ENCODE measurements around the gene NPM3.
A peak's percentile ranks its signal among the peaks of the same experiment; 100 is the strongest.

Gene NPM3, protein sequence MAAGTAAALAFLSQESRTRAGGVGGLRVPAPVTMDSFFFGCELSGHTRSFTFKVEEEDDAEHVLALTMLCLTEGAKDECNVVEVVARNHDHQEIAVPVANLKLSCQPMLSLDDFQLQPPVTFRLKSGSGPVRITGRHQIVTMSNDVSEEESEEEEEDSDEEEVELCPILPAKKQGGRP

DNA sequence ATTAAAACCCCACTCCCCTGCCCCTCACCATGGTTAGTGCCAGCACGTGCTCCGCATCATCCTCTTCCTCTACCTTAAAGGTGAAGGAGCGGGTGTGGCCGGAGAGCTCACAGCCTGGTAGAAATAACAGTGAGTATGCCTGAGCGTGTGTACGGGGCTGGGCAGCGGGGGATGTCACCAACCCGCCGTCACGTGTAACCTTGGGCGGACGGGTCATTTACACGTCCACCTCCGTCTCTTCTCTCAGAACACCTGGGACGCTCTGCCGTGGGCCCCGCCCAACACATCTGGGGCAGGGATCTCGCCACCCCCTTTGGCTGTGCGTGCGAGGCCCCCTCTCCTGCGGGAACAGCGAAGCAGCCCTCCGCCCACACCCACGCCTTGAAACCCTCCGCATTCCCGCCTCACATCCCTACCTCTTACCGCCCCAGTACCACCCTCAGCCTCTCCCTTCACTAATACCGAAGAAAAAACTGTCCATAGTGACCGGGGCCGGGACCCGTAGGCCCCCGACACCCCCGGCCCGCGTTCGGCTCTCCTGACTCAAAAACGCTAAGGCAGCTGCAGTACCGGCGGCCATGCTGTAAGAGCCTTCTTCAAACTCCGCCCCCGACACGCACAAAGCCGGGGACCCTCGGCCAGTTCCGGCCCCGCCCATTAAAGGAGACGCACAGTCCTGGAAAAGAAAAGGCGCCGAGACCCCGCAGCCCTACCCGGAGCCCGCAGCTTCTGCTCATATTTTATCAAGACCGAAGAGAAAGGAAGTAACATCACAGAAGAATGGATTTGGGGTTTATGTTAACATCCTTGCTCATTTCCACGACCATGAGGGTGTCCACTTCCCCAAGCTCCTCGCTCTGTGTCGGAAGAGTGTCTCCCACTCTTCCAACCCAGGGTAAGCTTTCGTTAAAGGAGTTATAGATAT lies at the start of gene NPM3:
NPM3 (minus strand) TSS at position 636 of the 925 bp plus-strand sequence; CDS start at position 580, 56 bp downstream.
- peak; percentile 62 to 76 (median 74) for DNase-seq

DNA sequence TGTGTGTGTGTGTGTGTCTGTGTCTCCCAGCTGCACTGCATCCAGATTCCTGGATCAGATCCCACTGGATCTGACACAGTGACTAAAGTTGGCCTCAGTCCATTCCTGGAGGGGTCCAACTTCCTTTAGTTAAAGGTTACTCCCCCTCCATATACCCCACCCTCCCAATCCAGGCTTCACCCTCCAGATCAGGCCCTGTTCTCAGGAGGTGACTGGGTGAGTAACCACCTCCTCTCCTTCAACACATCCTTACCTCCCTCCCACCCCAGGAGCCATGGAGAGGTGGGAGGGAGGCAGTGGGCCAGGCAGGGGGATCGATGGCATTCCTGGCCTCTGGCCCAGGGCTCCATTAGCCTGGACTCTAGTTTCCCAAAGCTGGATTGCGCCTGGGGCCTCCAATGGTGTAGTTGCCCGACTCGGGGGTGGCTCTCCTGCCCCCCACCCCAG lies 49.1 kb upstream of the NPM3 start:
- no peak for DNase-seq

DNA sequence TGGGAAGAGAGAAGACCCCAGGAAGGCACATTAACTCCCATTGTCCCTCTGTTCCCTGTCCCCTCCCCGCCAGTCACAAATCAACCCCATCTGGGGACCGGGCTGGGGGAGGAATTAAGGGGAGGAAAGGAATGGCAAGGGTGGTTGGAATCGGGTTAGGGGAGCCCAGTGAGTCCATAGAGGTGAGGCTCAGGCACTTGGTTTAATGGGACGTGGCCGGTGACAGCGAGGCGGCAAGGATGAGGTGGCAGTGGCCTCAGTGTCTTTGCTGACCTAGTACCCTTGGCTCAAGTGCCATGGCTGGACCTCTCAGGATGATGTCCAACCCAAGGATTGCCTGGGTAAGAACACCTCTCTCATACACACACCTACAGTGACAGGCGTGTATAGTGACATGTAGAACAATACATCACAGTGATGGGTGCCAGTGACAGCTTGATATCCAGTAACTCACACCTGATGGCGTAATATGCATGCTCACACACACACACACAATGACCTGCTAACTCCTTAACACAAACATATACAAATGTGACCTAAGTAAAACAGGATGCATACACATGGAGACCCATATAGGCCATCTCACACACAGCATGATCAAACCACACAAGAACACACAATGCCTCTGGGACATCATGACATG lies 48.0 kb upstream of the NPM3 start:
- no peak for DNase-seq

DNA sequence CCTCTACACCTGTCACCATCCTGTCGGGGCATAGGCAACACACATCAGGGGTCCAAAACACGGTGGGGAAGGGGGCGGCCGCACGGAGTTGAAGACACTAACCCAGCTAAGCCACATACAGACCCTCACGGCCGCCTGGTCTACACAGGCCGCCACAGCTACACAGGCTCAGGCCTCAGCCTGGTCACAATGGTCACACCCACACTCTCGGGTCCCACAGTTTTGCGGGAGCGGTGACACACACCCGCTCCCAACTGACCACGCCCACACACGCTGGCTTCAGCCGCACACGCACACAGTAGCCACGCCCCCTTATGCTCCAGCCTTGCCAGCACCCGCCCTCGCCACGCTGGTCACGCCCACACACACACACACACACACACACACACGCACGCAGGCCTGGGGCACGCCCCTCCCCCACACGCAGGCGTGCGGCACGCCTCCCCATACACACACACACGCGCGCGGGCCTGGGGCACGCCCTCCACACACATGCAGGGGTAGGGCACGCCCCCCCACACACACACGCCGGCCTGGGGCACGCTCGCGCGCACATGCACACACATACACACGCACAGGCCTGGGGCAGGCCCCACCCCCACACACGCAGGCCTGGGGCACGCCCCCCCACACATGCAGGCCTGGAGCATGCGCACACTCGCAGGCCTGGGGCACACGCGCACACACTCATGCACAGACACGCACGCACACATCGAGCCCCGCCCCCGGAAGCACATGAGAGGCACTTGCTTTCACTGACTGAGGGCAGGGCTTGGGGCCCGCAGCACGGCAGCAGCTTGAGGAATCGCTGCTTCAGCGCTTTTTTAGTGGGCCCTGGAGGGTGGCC lies 47.3 kb upstream of the NPM3 start:
- peak; percentile 96 to 99 (median 99) for DNase-seq

DNA sequence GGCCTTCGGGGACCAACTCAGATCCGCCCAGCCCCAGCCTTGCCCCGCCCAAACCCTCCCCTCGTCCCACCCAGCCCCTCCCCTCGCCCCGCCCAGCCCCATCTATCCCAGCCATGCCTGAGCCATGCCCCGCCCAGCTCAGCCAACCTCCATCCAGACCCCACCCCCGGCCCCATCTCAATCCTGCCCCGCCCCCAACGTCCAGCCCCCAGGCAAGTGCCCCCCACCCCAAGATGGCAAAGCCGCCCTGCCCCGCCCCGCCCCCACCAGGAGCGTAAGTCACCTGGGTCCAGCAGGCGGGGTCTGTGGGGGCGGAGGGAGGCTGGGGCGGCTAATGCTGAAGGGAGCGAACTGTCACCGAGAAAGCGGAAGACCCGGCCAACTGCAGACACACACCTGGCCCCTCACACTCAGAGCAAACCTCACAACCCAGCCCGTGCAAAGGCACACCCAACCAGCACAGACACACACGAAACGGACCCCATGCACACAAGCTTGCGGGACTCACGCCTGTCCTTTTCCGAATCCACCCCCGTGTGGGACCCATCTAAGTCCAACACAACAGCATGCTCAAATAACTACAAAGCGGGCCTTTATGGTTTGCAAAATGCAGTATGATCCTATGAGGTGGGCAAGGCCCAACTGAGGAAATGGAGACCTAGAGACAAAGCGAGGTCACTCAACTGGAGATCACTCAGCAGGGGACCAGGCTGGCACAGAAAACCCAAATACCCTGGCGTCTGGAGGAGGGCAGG lies 46.5 kb upstream of the NPM3 start:
- peak; percentile 67 to 79 (median 71) for DNase-seq

DNA sequence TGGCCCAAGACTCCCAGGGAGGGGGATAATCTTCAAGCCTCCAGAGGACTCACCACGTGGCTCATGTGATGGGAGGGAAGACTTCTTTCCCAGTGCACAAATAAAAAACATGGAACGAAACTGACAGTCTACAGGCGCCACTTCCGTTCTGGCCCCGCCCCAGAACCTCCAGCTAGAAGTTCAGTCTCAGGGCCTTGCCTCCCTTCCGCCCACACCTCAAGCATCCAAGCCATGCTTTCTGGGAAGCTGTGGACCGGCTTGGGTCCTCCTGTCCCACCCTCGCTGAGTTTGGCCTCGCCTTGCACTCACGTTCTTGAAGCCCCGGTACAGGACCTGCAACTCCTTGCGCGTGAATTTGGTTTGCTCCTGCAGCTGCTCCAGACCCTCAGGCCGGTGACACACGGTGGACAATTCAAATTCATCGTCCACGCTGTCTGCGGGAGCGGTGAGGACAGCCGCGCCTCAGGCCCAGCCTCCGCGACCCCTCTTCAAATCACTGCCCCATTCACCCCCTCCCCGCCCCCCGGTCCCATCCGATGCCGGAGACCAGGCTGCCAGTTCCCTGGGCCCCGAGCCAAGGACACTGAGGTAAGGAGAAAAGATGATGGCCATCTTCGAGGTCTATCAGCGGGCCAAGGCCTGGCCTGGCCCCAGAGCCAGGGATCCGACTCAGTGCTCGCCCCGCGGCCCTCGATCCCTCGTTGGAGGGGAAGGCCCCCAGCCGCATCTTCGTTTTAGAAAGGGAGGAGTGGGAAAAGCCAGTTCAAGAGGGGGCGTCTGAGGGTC lies 45.7 kb upstream of the NPM3 start:
- DNase-seq = no peak

DNA sequence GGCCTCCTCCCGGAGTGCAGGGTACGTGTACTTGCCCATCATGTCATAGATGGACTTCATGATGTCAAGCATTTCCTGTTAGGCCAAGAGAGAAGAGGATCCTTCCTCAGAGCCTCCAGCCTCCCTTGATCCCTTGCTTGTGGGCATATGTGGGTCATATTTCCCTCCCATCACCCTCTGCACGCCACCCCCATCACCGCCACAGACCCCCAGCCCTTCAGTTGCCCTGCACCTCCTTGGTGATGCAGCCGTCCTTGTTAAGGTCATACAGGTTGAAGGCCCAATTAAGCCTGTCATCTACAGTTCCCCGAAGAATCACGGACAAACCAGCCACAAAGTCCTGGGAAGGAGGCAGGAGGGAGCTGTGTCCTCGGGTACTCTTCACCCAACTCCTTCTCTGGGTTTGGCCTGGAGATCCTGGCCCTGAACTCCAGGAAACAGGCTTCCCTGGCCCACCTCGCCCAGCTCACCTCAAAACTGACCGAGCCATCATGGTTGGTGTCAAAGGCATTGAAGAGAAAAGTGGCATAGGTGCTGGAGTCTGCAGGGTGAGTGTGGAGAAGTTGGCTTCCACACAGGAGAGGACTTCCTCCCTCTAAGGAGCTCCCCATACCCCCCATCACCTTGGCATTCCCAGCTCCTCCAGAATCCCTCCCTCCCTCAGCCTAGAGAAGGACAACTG lies 44.8 kb upstream of the NPM3 start:
- no peak for DNase-seq

DNA sequence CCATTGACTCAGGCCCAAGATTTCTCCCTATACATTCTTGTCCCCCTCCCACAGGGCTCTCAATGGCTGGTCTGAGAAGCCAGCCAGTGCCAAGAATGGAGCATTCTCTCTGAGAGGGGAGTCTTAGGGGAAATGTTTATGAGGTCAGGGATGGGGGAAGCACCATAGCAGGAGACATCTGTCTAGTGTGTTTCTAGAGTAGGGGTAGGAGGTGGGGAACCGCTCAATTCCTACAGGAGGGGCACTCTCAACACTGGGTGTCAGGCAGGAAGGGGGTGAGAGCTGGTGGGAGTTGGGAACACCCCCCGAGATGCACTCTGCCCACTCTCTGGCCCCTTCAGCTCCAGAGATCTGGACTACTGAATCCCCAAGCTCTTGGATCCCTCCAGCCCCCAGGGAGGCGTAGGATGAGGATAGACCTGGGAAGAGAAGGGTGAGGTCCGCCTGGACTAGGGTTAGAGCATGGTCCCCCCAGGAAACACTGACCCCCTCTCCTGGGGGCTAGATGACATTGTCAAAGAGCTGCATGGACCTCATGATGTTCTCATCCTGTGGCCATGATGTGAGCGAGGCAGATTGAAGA lies 43.7 kb upstream of the NPM3 start:
- DNase-seq = no peak

DNA sequence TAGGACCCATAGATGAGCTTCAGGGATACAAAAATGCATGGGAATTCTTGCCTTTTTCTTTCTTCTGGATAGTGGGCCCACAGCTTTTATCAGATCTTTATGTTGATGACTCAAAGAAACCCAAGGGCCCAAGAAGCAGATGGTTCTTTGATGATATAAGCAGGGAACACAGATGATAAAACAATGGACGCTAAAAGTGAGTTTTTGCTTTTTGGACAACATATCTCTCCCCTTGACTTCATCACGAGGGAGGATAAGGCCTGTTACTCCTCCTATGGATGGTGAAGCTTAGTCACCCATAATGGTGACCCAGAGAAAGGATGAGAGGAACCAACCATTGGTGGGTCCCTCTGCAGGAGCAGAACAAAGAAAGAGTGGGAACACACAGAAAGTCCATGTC lies 41.5 kb upstream of the NPM3 start:
- no peak for DNase-seq

DNA sequence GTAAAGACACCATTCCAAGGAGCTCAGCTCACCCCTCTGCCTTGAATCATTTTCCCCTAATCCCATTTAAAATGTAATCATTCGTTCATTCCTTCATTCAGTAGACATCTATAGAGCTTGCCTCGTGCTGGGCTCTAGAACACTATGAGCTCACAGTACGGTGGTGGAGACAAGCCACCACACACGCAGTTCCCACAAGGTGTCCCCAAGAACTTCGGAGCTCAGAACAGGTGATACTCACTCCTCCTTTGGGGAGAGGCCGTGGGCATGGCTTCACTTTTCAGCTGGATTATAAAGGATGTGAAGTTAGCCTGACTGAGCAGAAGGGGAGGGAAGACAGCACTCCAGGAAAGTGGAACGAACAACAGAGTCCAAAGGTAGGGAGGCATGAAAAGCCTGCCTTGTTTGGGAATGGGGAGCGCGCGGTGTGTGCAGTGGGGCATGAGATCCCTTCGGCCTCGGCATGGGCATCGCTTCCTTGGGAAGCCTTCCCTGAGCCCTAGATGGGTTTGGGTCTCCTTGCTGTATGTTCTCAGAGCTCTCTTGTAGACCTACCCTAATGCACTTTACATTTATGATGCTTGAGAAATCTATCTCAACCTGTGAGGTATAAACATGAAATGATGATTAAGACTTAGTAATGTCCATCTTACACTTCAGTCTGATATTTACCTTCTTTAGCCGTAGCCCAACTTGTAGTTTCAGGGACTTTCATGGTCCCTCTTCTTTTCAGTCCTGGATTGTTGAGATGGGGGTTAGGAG lies 35.8 kb upstream of the NPM3 start:
- no peak for DNase-seq

DNA sequence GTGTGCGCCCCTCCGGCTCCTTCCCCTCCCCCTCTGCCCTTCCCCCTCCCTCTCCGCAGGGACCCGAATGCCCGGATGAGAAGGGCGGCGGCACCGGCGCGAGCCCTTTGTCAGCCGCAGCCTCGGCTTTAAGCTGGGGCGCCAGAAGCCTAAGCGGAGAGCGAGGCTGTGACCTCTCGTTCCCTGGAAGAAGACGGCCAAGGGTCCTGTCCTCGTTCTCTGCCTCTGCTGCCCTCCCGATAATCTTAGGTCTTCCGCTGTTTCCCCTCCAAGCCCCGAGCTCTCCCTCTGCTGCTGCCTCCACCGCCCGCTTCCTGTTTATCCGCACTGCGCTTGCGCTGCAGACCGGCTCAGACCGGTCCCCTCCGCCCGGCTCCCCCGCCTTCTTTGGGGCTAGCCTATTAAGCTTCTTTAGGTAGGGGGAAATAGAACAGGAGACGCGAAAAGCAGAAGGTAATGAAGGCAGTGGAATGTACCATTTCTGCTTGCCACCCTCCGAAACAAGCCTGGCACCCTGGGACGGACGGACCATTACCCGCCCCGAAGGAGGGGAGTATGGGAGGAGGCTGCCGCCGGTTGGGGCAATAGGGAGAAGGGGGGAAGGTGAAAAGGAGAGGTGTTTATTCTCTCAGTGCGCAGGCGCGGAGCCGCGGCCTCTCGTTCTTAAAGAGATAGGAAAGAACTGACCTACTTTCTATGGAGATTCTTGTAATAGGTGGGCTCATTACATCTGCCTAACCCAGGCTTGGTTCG lies 35.0 kb upstream of the NPM3 start, which contains the start of gene OGA:
OGA (minus strand) TSS at position 326 of the 753 bp plus-strand sequence. CDS start 422 bp downstream, outside the sequence.
- DNase-seq = peak; percentile 98 to 100 (median 99)

DNA sequence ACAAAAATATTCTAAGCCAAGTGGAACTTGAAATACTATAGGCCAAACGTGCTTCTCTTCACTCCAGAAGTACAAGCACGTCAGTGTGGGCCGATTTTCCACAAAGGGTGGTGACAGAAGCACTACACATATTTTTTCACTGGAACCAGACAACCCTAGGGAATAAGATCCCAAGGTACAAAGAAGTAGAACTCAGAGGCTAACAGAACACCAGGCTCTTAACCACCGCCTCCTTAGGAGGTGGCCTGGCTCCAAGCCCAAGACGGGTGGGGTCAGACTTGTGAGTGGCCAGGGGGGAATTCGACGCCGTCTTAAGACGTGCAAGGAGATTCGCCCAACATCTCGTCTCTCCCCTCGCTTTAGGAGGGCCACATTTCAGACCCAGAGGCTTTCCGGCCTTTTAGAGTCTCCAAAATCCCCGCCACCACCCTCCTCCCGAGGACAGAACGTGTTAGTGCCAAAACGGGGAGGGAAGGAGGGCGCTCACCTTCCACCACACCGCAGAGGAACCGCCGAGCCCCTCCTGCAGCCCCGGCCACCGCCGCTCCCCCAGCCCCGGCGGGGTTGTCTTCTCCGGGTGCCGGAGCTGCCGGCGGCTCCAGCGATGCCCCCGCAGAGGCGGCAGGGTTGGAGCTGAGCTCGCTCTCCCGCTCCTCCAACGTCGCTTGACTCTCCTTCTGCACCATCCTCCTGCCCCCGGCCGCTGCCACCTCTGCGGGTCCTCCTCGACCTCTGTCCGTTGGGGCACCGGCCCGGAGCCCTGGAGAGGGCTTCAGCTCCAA lies 34.3 kb upstream of the NPM3 start:
- DNase-seq = peak in 3 of 6 experiments; percentile 33 to 48 (median 39)

DNA sequence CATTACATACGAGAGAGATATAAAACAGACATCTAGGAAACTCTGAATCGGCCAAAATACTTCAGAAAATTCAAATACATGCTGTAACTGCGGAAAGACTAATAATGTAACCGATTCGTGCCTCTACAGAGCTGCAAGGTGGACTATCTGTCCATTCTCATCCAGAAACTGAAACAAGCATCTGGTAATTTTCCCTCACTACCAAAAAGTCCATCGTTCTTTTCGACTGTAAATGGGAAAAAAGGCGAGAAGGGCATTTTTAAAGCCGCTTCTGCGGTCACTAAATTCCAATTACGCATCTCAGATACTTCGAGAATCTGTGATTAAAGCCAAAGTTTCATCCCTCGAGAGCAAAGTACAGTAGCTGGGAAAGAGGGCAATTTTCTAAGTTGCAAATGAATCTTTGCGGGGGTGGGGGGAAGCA lies 33.7 kb upstream of the NPM3 start:
- no peak for DNase-seq

DNA sequence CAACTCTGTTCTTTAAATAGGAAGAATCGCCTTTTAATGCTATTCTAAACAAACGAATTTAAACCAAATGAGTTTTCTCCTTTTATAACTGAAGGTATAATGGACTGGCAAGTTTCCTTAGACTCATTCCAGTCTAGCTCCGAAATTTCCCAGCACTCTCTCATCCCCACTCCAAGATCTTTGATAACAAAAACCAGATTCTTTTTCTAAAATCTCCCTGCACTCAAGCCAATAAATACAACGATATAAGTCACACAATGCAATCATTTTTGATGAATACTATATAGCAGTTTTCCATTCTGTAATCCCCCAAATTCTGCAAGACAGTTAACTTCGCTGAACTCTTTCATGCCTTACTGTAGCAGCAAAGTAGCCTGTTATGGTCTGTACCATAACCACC lies 33.1 kb upstream of the NPM3 start:
- no peak for DNase-seq

DNA sequence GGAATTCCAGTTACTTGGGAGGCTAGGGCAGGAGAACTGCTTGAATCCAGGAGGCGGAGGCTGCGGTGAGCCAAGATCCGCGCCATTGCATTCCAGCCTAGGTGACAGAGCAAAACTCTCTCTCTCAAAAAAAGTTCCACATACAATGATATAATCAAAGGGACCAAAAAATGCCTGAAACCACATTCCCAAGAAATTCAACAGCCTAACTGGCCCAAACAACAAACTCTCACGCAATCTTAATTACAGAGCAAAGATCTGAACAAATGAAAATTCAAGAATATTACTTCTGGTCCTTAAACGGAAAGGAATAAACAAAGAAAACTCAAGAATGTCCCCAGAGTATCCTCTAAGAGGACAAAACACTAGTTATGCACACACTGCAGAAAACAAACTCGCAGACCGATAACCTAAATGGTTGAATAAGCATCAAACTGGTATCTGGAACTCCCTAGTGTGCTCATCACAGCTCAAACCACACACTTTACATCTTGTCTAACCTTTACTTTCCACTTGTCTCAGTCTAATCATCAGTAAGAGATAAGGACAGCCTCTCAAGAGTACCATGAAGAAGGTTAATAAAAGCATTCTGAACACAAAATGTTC lies 31.3 kb upstream of the NPM3 start:
- peak in 1 of 6 experiments; percentile 14 for DNase-seq

DNA sequence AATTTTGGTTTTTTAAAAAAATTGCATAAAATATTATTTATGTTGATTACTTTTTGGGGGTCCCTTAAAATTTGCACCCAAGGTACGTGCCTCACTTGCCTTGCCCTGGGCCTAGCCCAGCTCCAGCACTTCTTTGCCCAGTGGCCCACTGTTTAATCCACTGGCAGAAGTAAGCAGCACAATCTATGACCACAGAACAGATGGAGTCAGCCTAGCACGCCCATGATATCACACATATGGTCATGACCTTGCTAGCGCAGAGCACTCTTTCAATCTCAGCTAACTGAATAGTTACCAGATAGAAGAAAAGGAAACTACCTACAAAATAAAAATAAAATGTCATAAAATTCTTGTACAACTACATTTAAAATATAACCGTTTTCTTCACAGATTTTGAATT lies 29.4 kb upstream of the NPM3 start:
- no peak for DNase-seq

DNA sequence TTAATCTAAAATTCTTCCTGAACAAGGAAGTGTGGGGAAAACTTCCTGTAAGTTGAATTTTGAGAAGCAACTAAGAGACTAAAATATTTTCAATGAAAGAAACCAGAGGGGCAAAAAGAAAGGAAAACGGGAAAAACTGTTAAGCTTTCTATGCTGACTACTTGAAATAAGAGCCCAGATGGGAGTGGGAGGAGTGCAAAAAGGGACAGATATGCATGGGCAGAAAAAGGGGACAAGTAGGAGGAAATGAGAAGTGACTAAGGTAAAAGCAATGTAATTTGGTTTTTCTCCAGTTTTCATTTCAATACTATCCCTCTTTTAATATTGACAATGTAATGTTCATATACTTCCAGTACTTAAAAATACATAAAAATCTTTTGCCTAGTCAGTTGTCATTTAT lies 23.9 kb upstream of the NPM3 start:
- DNase-seq = no peak

Measured in stimulated activated naive CD4-positive, alpha-beta T cell (primary cell).